ENCODE measurements around the gene PYY.
"Not testable (repeated sequence)": the region's sequence is repeated elsewhere in the genome, so short reads cannot be mapped to it uniquely, and the experiment has no call there.

Gene PYY

DNA sequence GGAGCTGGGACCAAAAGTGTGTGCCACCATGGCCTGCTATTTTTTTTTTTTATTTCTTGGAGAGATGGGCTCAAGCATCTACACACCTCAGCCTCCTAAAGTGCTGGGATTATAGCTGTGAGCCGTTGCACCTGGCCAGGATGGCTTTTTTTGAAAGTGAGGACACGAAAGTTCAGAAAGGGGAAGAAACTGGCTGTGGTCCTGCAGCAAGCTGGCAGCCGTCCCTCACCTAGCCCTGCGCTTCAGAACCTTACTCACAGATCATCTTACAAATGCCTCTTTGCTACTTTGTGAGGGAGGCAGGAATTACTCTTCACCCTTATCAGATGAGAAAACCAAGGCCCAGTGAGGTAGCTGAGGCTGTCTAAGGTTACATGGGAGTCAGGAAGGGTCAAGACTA is 7.0 kb downstream of the PYY start:
- Mint-ChIP-seq H3K9me3 (no peaks in the 10 kb centered on the region), H3K4me1 (ENCODE audit: low read depth) (peaks cover 14% of the 10 kb centered on the region), H3K27ac (no peak overlapping the region), H3K27me3 (ENCODE audit: low read depth) (peaks cover 32% of the 10 kb centered on the region), H3K4me3 (no peak overlapping the region), H3K36me3 (ENCODE audit: low read depth) (no peaks in the 10 kb centered on the region)
- no peak for DNase-seq (ENCODE audit: low spot score)

DNA sequence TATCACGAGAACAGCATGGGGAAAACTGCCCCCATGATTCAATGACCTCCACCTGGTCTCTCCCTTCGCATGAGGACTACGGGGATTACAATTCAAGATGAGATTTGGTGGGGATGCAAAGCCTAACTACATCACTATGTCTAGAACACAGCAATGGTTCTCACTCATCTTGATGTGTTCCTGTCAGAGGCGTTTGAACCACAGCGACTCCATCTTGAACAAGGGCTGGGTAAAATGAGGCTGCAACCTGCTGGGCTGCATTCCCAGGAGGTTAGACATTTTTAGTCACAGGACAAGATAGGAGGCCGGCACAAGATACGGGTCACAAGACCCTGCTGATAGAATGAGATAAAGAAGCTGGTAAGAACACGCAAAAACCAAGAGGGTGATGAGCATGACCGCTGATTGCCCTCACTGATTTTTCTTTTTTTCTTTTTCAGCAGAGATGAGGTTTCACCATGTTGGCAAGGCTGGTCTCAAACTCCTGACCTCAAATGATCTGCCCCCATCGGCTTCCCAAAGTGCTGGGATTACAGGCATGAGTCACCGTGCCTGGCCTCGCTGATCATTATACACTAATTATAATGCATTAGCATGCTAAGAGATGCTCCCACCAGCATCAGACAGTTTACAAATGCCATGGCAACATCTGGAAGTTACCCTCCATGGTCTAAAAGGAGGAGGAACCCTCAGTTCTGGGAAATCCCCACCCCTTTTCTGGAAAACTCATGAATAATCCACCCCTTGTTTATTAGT is 8.5 kb downstream of the PYY start:
- H3K36me3 Mint-ChIP-seq (ENCODE audit: low read depth), result no peaks in the 10 kb centered on the region
- peaks cover 13% of the 10 kb centered on the region for H3K4me1 Mint-ChIP-seq (ENCODE audit: low read depth)
- no peak for DNase-seq (ENCODE audit: low spot score)
- peaks cover 17% of the 10 kb centered on the region for H3K27me3 Mint-ChIP-seq (ENCODE audit: low read depth)
- H3K27ac Mint-ChIP-seq, result no peak overlapping the region
- H3K4me3 Mint-ChIP-seq, result no peak overlapping the region
- H3K9me3 Mint-ChIP-seq, result no peaks in the 10 kb centered on the region

- Mint-ChIP-seq H3K4me1 (ENCODE audit: low read depth) (peaks cover 15% of the 10 kb centered on the region), H3K27me3 (ENCODE audit: low read depth) (peaks cover 24% of the 10 kb centered on the region), H3K27ac (no peak within 1 kb of the TSS), H3K9me3 (no peaks in the 10 kb centered on the region), H3K4me3 (no peak within 1 kb of the TSS), H3K36me3 (ENCODE audit: low read depth) (no peaks in the 10 kb centered on the region)
- no peak for DNase-seq (ENCODE audit: low spot score)
Observed at GRCh38 chr17:43942051-43942685, 11.6 kb downstream of the PYY start, which contains the start of gene PPY. TSS of gene PPY (minus strand) at chr17:43942476. CDS start at chr17:43941654, 822 bp downstream.

DNA sequence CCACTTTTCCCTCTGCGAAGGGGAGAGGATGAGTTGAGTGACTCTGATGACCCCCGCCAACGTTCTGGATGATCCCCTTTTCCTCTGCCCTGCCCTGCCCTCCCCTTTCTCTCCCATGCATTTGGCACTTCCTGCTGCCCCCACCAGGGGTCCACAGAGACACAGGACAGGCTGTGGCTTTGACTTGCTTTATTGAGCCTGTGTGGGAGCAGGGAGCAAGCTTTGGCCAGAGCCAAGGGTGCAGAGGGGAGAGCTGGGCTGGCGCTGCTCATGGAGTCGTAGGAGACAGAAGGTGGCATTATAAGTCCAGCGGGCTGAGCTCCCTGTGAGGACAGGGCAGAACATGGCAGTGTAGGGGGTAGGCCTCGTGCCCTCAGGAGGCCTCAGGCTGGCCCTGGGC is 13.1 kb downstream of the PYY start:
- Mint-ChIP-seq H3K4me1 (ENCODE audit: low read depth) (peaks cover 15% of the 10 kb centered on the region), H3K4me3 (no peak overlapping the region), H3K27me3 (ENCODE audit: low read depth) (peaks cover 29% of the 10 kb centered on the region), H3K9me3 (no peaks in the 10 kb centered on the region), H3K27ac (no peak overlapping the region), H3K36me3 (ENCODE audit: low read depth) (no peaks in the 10 kb centered on the region)
- DNase-seq (ENCODE audit: low spot score), result no peak

DNA sequence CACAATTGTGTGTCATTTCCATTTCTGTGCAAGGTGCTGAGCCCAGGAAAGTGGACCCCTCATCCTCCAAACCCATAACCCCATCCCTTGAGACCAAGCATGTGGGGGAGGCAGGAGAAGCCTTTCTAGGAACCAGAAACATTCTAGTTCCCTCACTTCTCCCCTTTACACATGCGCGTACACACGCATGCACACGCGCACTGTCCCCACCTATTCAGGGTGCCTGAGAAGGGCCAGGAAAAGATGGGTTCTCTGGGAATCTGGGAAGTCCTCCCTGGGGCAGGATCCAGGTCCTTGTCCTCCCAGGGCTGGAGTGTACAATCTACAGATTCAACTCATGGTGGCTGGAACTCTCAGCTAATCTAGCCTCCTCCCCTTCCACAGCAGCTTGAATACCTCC is 13.9 kb downstream of the PYY start:
- H3K36me3 Mint-ChIP-seq (ENCODE audit: low read depth), result no peaks in the 10 kb centered on the region
- H3K27me3 Mint-ChIP-seq (ENCODE audit: low read depth), result peaks cover 28% of the 10 kb centered on the region
- H3K4me3 Mint-ChIP-seq, result no peak overlapping the region

GRCh38 chr17:43939452-43939851 is 14.3 kb downstream of the PYY start:
- H3K36me3 Mint-ChIP-seq (ENCODE audit: low read depth); DNase-seq (ENCODE audit: low spot score); H3K27ac Mint-ChIP-seq; H3K4me3 Mint-ChIP-seq; H3K9me3 Mint-ChIP-seq: not testable (repeated sequence)
- Mint-ChIP-seq H3K4me1 (ENCODE audit: low read depth) (peaks cover 12% of the 10 kb centered on the region), H3K27me3 (ENCODE audit: low read depth) (peaks cover 25% of the 10 kb centered on the region)

More for the DNA sequence above, 13.9 kb downstream of the PYY start:
- Mint-ChIP-seq H3K4me1 (ENCODE audit: low read depth) (peaks cover 15% of the 10 kb centered on the region), H3K27ac (no peak overlapping the region), H3K9me3 (no peaks in the 10 kb centered on the region)
- no peak for DNase-seq (ENCODE audit: low spot score)

DNA sequence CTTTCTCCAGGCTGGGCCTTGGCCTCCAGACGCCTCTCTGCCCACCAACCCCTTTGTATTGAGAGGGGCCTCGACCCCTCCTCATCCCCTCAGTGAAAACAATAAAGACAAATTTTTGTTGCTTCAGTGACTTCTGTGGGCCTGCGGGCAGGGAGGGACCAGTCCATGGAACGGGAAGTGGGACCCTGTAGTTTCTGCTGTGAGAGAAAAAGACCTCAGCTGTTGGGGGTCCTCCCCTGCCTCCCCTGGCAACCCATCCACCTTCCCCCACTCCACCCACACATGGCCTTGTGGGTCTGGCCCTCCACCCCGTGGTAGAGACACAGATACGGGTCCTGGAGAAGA is 14.9 kb downstream of the PYY start:
- Mint-ChIP-seq H3K9me3 (no peaks in the 10 kb centered on the region), H3K36me3 (ENCODE audit: low read depth) (no peaks in the 10 kb centered on the region), H3K27ac (no peak overlapping the region), H3K4me1 (ENCODE audit: low read depth) (peaks cover 7% of the 10 kb centered on the region), H3K4me3 (no peak overlapping the region), H3K27me3 (ENCODE audit: low read depth) (peaks cover 22% of the 10 kb centered on the region)
- no peak for DNase-seq (ENCODE audit: low spot score)

DNA sequence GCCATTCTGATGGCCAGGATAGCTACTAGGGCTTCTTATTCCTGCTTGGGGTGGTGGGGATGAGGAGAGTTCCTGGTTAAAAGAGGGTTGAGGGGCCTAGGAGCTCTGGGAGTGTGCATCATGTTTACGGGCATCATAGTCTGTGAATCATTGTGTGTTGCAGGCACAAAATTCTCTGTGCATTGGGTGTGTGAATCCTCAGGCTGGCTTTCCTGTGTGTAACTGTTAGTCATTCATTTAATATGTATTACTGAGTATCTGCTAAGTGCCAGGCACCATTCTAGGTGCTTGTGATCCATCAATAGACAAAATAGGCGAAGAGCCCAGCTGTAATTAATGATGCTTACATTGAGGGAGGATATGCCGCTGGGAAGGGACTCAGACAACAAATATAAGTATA is 17.3 kb downstream of the PYY start:
- Mint-ChIP-seq H3K27me3 (ENCODE audit: low read depth) (peaks cover 25% of the 10 kb centered on the region), H3K4me1 (ENCODE audit: low read depth) (peaks cover 4% of the 10 kb centered on the region), H3K4me3 (no peak overlapping the region), H3K36me3 (ENCODE audit: low read depth) (no peaks in the 10 kb centered on the region), H3K27ac (no peak overlapping the region), H3K9me3 (no peaks in the 10 kb centered on the region)
- DNase-seq (ENCODE audit: low spot score), result no peak

GRCh38 chr17:43935926-43936261 is 17.8 kb downstream of the PYY start:
- Mint-ChIP-seq H3K4me3 (no peak overlapping the region), H3K36me3 (ENCODE audit: low read depth) (no peaks in the 10 kb centered on the region), H3K27ac (no peak overlapping the region), H3K9me3 (no peaks in the 10 kb centered on the region), H3K27me3 (ENCODE audit: low read depth) (peaks cover 25% of the 10 kb centered on the region), H3K4me1 (ENCODE audit: low read depth) (peaks cover 4% of the 10 kb centered on the region)
- no peak for DNase-seq (ENCODE audit: low spot score)

- H3K36me3 Mint-ChIP-seq (ENCODE audit: low read depth), result no peaks in the 10 kb centered on the region
- DNase-seq (ENCODE audit: low spot score), result no peak
- no peaks in the 10 kb centered on the region for H3K9me3 Mint-ChIP-seq
- peaks cover 4% of the 10 kb centered on the region for H3K4me1 Mint-ChIP-seq (ENCODE audit: low read depth)
- H3K4me3 Mint-ChIP-seq, result no peak overlapping the region
- H3K27me3 Mint-ChIP-seq (ENCODE audit: low read depth), result peaks cover 25% of the 10 kb centered on the region
- H3K27ac Mint-ChIP-seq, result no peak overlapping the region
Observed at GRCh38 chr17:43935204-43935925, 18.4 kb downstream of the PYY start.

DNA sequence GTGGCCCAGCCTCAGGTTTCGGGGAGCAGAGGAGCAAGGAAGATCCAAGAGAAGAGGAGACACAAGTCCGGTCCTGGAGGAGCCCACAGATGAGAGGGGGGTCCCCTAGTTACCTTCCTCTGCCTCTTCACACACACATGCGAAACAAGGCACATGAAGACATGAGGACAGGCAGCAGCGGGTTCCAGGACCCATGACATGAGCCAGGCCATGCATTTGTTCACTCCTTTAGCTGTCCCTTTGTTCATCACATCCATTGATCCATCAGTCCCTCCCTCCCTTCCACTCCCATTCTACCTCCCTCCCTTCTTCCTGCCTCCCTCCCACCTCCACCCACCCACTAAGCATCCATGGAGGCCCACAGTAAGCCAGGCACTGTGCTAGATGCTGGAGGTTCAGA is 20.8 kb downstream of the PYY start:
- peaks cover 9% of the 10 kb centered on the region for H3K4me1 Mint-ChIP-seq (ENCODE audit: low read depth)
- H3K4me3 Mint-ChIP-seq, result no peak overlapping the region
- peaks cover 12% of the 10 kb centered on the region for H3K27me3 Mint-ChIP-seq (ENCODE audit: low read depth)
- no peaks in the 10 kb centered on the region for H3K9me3 Mint-ChIP-seq
- no peak overlapping the region for H3K27ac Mint-ChIP-seq
- H3K36me3 Mint-ChIP-seq (ENCODE audit: low read depth), result no peaks in the 10 kb centered on the region
- no peak for DNase-seq (ENCODE audit: low spot score)

- H3K27ac Mint-ChIP-seq, result no peak overlapping the region
Observed at GRCh38 chr17:43932357-43932756, 21.4 kb downstream of the PYY start.

GRCh38 chr17:43931062-43931571 is 22.6 kb downstream of the PYY start:
- no peaks in the 10 kb centered on the region for H3K36me3 Mint-ChIP-seq (ENCODE audit: low read depth)
- no peak overlapping the region for H3K4me3 Mint-ChIP-seq
- no peak overlapping the region for H3K27ac Mint-ChIP-seq
- no peak for DNase-seq (ENCODE audit: low spot score)
- H3K27me3 Mint-ChIP-seq (ENCODE audit: low read depth), result peaks cover 8% of the 10 kb centered on the region
- H3K4me1 Mint-ChIP-seq (ENCODE audit: low read depth), result peaks cover 16% of the 10 kb centered on the region
- H3K9me3 Mint-ChIP-seq, result no peaks in the 10 kb centered on the region

More at GRCh38 chr17:43932357-43932756, 21.4 kb downstream of the PYY start:
- H3K27me3 Mint-ChIP-seq (ENCODE audit: low read depth), result peaks cover 10% of the 10 kb centered on the region
- no peak for DNase-seq (ENCODE audit: low spot score)
- no peaks in the 10 kb centered on the region for H3K36me3 Mint-ChIP-seq (ENCODE audit: low read depth)
- peaks cover 12% of the 10 kb centered on the region for H3K4me1 Mint-ChIP-seq (ENCODE audit: low read depth)
- no peak overlapping the region for H3K4me3 Mint-ChIP-seq
- H3K9me3 Mint-ChIP-seq, result no peaks in the 10 kb centered on the region

GRCh38 chr17:43928609-43929008 is 25.1 kb downstream of the PYY start:
- Mint-ChIP-seq H3K27me3 (ENCODE audit: low read depth) (peaks cover 11% of the 10 kb centered on the region), H3K4me1 (ENCODE audit: low read depth) (peaks cover 21% of the 10 kb centered on the region), H3K36me3 (ENCODE audit: low read depth) (no peaks in the 10 kb centered on the region), H3K4me3 (no peak overlapping the region), H3K27ac (no peak overlapping the region), H3K9me3 (no peaks in the 10 kb centered on the region)
- DNase-seq (ENCODE audit: low spot score), result no peak
